Measurements from ENCODE around the gene ZNF407.

DNA sequence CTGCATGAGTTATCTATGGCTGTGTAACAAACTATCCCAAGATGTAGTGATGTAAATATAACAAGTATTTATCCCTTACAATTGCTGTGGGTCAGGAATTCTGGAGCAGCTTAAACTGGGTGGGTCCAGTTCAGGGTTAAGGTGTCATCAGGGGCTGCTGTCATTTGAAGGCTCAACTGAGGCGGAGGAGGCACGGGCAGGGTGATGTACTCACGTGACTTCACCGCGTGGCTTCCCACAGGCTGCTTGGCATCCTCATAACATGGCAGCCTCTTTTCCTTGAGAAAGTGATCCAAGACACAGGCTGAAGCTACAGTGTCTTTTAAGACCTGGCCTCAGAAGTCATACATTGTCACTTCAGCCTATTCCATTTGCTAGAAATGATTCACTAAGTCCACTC lies 485.5 kb downstream of the ZNF407 start:
- TF ChIP-seq EZH2phosphoT487 (conservative IDR thresholded peaks at IDR 0.05; ENCODE audit: low read length) (no peak), CTCF (IDR thresholded peaks at IDR 0.05; ENCODE audit: insufficient read depth, low read length, poor library complexity, severe bottlenecking) (no peak)
